Measurements from ENCODE around the gene CYTH2.

The CYTH2 gene, protein sequence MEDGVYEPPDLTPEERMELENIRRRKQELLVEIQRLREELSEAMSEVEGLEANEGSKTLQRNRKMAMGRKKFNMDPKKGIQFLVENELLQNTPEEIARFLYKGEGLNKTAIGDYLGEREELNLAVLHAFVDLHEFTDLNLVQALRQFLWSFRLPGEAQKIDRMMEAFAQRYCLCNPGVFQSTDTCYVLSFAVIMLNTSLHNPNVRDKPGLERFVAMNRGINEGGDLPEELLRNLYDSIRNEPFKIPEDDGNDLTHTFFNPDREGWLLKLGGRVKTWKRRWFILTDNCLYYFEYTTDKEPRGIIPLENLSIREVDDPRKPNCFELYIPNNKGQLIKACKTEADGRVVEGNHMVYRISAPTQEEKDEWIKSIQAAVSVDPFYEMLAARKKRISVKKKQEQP

DNA sequence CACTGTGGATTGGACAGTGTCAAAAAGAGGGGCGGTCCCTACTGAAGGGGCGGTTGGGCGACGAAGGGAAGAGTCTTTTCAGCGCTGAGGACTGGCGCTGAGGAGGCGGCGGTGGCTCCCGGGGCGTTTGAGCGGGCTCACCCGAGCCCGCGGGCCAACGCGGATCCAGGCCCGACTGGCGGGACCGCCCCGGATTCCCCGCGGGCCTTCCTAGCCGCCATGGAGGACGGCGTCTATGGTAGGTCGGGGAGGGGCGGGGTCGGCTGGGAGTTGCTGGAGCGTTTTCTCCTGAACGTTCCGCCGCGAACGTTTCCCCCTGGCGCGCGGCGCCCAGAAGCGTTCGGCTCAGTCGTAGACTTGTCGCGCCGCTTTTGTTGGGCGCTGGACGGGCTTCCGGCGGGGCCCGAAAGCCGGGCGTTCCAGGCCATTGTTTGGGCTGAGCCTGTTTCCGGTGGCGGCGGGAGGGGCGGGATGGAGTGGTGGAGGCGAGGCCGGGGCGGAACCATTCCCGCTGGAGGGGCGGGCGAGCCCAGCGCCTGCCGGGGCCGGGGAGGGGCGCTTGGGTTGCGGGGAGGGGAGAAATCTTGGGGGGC is at the start of gene CYTH2:
TSS of gene CYTH2 (plus strand) at position 81 of the 593 bp plus-strand sequence. CDS start at position 220, 139 bp downstream.
- Histone ChIP-seq H3K9me2 (replicated peaks; ENCODE audit: control insufficient read depth, low read length) (no peaks in the 10 kb centered on the region), H3K9me3 (ENCODE audit: control insufficient read depth, insufficient read depth, low read length) (no peaks in the 10 kb centered on the region), H3K4me2 (ENCODE audit: low read length) (peak within 1 kb of the TSS; percentile 88), H4K20me1 (ENCODE audit: control insufficient read depth, insufficient read depth, low read depth, low read length) (peaks cover 11% of the 10 kb centered on the region), H3K27ac (ENCODE audit: low read depth, low read length) (peak within 1 kb of the TSS; percentile 82), H3K4me1 (ENCODE audit: control insufficient read depth, low read length) (peaks cover 19% of the 10 kb centered on the region), H3K4me3 (ENCODE audit: low read length) (peak within 1 kb of the TSS; percentile 80), H3K36me3 (ENCODE audit: control insufficient read depth, low read length) (peaks cover 42% of the 10 kb centered on the region), H3F3A (ENCODE audit: control insufficient read depth, insufficient read depth) (0 out of 2 replicates have a peak, but pooled peaks cover 5% of the 10 kb centered on the region), H3K27me3 (ENCODE audit: control insufficient read depth, low read length) (no peaks in the 10 kb centered on the region), H3K79me2 (ENCODE audit: control insufficient read depth, low read length) (peaks cover 13% of the 10 kb centered on the region)
- TF ChIP-seq EZH2phosphoT487 (IDR thresholded peaks at IDR 0.05; ENCODE audit: borderline replicate concordance, low read length), result no peak
- TF ChIP-seq, protein P1, sequence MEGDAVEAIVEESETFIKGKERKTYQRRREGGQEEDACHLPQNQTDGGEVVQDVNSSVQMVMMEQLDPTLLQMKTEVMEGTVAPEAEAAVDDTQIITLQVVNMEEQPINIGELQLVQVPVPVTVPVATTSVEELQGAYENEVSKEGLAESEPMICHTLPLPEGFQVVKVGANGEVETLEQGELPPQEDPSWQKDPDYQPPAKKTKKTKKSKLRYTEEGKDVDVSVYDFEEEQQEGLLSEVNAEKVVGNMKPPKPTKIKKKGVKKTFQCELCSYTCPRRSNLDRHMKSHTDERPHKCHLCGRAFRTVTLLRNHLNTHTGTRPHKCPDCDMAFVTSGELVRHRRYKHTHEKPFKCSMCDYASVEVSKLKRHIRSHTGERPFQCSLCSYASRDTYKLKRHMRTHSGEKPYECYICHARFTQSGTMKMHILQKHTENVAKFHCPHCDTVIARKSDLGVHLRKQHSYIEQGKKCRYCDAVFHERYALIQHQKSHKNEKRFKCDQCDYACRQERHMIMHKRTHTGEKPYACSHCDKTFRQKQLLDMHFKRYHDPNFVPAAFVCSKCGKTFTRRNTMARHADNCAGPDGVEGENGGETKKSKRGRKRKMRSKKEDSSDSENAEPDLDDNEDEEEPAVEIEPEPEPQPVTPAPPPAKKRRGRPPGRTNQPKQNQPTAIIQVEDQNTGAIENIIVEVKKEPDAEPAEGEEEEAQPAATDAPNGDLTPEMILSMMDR (IDR thresholded peaks at IDR 0.05; ENCODE audit: low read depth, low read length, poor library complexity, severe bottlenecking), result no peak

DNA sequence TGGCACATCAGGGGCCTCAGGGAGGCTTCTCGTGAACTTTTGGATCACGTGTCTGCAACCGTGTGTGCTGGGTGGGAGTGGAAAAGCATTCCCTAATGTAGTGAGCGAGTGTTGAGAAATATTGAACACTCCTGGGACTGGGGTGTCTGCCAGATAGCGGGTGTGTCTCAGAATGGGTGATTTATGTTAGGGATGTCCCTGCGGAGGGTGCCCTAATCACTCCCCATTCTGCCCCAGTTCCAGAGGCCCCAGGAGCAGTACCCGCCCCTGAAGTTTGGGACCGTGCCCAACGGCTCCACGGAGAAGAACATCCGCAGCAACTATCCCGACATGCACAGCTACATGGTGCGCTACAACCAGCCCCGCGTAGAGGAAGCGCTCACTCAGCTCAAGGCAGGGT is 47.6 kb upstream of the CYTH2 start:
- no peaks in the 10 kb centered on the region for H3K9me3 ChIP-seq (ENCODE audit: control insufficient read depth, insufficient read depth, low read length)
- H3K9me2 ChIP-seq (replicated peaks; ENCODE audit: control insufficient read depth, low read length), result no peaks in the 10 kb centered on the region
- no peak overlapping the region for H3K4me3 ChIP-seq (ENCODE audit: low read length)
- peaks cover 11% of the 10 kb centered on the region for H3K4me1 ChIP-seq (ENCODE audit: control insufficient read depth, low read length)
- H3K36me3 ChIP-seq (ENCODE audit: control insufficient read depth, low read length), result no peaks in the 10 kb centered on the region
- no peak overlapping the region for H3K27ac ChIP-seq (ENCODE audit: low read depth, low read length)
- no peaks in the 10 kb centered on the region for H3K79me2 ChIP-seq (ENCODE audit: control insufficient read depth, low read length)
- TF ChIP-seq EZH2phosphoT487 (IDR thresholded peaks at IDR 0.05; ENCODE audit: borderline replicate concordance, low read length), result no peak
- TF ChIP-seq, protein P1 (IDR thresholded peaks at IDR 0.05; ENCODE audit: low read depth, low read length, poor library complexity, severe bottlenecking), result no peak
- no peak overlapping the region for H3K4me2 ChIP-seq (ENCODE audit: low read length)
- H3K27me3 ChIP-seq (ENCODE audit: control insufficient read depth, low read length), result no peaks in the 10 kb centered on the region
- no peaks in the 10 kb centered on the region for H4K20me1 ChIP-seq (ENCODE audit: control insufficient read depth, insufficient read depth, low read depth, low read length)
- H3F3A ChIP-seq (ENCODE audit: control insufficient read depth, insufficient read depth), result 0 out of 2 replicates have a peak, but pooled peaks cover 5% of the 10 kb centered on the region

DNA sequence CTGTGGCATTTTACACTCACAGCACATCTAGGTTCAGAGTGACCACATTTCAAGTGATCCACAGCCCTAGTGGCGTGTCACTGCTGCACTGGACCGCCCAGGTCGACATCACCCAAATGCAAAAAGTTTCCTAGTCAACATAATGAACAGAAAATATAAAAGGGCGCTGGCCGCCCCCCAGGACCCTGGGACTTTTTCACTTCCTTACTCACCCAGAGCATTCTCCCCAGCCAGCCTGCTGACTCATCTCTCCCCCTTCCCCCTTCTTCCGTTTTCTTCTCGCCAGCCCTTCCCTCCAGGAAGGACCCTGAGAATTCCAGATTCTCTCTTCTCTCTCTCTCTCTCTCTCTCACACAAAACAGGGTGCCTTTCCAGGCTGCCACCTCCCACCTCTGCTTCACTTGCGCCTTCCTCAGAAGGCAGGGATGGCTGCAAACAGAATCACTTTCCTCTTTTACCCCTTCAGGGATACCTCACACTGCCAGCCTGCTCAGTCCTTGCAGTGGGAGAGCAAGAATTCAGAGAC is 44.4 kb upstream of the CYTH2 start:
- Histone ChIP-seq H3K9me3 (ENCODE audit: control insufficient read depth, insufficient read depth, low read length) (no peaks in the 10 kb centered on the region), H3K79me2 (ENCODE audit: control insufficient read depth, low read length) (no peaks in the 10 kb centered on the region), H3K36me3 (ENCODE audit: control insufficient read depth, low read length) (no peaks in the 10 kb centered on the region), H3K27me3 (ENCODE audit: control insufficient read depth, low read length) (no peaks in the 10 kb centered on the region), H3K27ac (ENCODE audit: low read depth, low read length) (no peak overlapping the region), H3K4me3 (ENCODE audit: low read length) (peak overlapping the region; percentile 16), H3F3A (ENCODE audit: control insufficient read depth, insufficient read depth) (0 out of 2 replicates have a peak, but pooled peaks cover 5% of the 10 kb centered on the region), H3K4me1 (ENCODE audit: control insufficient read depth, low read length) (peaks cover 6% of the 10 kb centered on the region), H3K4me2 (ENCODE audit: low read length) (peak overlapping the region; percentile 58), H4K20me1 (ENCODE audit: control insufficient read depth, insufficient read depth, low read depth, low read length) (no peaks in the 10 kb centered on the region), H3K9me2 (replicated peaks; ENCODE audit: control insufficient read depth, low read length) (no peaks in the 10 kb centered on the region)
- TF ChIP-seq EZH2phosphoT487 (IDR thresholded peaks at IDR 0.05; ENCODE audit: borderline replicate concordance, low read length), result no peak
- TF ChIP-seq, protein P1 (IDR thresholded peaks at IDR 0.05; ENCODE audit: low read depth, low read length, poor library complexity, severe bottlenecking), result no peak

All from DOHH2 (cell line).